Measurements from ENCODE around the gene CSRP3.

- no peak for TF ChIP-seq CTCF (conservative IDR thresholded peaks at IDR 0.05 in 1 of 2, IDR thresholded peaks at IDR 0.05 in 1 of 2; ENCODE audit: low read depth in 1 of 2, low read length in 2 of 2)
- no peak for TF ChIP-seq EZH2 (IDR thresholded peaks at IDR 0.05; ENCODE audit: low read length, missing control alignments)
These were observed 28.6 kb downstream of the CSRP3 start for GRCh38 chr11:19173004-19173689.

All from fibroblast of lung (primary cell).